ENCODE data around the gene LILRA5.

DNA sequence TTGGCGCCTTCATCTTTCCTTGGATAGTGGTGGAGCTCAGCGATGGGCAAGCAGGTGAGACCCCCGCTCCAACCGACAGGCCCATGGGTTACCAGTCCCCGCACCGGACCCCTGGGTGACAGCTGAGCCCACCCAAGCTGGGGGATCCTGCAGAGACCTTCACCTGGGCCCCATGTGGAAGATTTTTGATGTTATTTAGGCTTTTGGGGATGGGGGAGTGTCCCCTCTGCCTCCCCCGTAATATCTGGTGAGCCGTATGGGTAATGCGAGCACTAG lies 4.9 kb upstream of the LILRA5 start:
- TF ChIP-seq, protein P1, sequence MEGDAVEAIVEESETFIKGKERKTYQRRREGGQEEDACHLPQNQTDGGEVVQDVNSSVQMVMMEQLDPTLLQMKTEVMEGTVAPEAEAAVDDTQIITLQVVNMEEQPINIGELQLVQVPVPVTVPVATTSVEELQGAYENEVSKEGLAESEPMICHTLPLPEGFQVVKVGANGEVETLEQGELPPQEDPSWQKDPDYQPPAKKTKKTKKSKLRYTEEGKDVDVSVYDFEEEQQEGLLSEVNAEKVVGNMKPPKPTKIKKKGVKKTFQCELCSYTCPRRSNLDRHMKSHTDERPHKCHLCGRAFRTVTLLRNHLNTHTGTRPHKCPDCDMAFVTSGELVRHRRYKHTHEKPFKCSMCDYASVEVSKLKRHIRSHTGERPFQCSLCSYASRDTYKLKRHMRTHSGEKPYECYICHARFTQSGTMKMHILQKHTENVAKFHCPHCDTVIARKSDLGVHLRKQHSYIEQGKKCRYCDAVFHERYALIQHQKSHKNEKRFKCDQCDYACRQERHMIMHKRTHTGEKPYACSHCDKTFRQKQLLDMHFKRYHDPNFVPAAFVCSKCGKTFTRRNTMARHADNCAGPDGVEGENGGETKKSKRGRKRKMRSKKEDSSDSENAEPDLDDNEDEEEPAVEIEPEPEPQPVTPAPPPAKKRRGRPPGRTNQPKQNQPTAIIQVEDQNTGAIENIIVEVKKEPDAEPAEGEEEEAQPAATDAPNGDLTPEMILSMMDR (IDR thresholded peaks at IDR 0.05): no peak
- TF ChIP-seq ESRRA (CRISPR knock-in tag; IDR thresholded peaks at IDR 0.05; ENCODE audit: borderline replicate concordance): no peak
- TF ChIP-seq TP53 (CRISPR knock-in tag; IDR thresholded peaks at IDR 0.05): no peak
- TF ChIP-seq SMAD4 (CRISPR knock-in tag; IDR thresholded peaks at IDR 0.05): no peak
- TF ChIP-seq, protein P2, sequence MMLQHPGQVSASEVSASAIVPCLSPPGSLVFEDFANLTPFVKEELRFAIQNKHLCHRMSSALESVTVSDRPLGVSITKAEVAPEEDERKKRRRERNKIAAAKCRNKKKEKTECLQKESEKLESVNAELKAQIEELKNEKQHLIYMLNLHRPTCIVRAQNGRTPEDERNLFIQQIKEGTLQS (CRISPR knock-in tag; conservative IDR thresholded peaks at IDR 0.05): no peak
- TF ChIP-seq, protein P3, sequence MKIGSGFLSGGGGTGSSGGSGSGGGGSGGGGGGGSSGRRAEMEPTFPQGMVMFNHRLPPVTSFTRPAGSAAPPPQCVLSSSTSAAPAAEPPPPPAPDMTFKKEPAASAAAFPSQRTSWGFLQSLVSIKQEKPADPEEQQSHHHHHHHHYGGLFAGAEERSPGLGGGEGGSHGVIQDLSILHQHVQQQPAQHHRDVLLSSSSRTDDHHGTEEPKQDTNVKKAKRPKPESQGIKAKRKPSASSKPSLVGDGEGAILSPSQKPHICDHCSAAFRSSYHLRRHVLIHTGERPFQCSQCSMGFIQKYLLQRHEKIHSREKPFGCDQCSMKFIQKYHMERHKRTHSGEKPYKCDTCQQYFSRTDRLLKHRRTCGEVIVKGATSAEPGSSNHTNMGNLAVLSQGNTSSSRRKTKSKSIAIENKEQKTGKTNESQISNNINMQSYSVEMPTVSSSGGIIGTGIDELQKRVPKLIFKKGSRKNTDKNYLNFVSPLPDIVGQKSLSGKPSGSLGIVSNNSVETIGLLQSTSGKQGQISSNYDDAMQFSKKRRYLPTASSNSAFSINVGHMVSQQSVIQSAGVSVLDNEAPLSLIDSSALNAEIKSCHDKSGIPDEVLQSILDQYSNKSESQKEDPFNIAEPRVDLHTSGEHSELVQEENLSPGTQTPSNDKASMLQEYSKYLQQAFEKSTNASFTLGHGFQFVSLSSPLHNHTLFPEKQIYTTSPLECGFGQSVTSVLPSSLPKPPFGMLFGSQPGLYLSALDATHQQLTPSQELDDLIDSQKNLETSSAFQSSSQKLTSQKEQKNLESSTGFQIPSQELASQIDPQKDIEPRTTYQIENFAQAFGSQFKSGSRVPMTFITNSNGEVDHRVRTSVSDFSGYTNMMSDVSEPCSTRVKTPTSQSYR (CRISPR knock-in tag; IDR thresholded peaks at IDR 0.05): no peak
- no peak for TF ChIP-seq FOXK1 (CRISPR knock-in tag; IDR thresholded peaks at IDR 0.05)
- no peak for TF ChIP-seq TCF7 (CRISPR knock-in tag; IDR thresholded peaks at IDR 0.05; ENCODE audit: low read depth)
- TF ChIP-seq ATF1 (CRISPR knock-in tag; IDR thresholded peaks at IDR 0.05): no peak
- no peak for TF ChIP-seq FOXJ3 (CRISPR knock-in tag; IDR thresholded peaks at IDR 0.05; ENCODE audit: borderline replicate concordance)
- TF ChIP-seq, protein P4, sequence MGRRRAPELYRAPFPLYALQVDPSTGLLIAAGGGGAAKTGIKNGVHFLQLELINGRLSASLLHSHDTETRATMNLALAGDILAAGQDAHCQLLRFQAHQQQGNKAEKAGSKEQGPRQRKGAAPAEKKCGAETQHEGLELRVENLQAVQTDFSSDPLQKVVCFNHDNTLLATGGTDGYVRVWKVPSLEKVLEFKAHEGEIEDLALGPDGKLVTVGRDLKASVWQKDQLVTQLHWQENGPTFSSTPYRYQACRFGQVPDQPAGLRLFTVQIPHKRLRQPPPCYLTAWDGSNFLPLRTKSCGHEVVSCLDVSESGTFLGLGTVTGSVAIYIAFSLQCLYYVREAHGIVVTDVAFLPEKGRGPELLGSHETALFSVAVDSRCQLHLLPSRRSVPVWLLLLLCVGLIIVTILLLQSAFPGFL (CRISPR knock-in tag; IDR thresholded peaks at IDR 0.05; ENCODE audit: borderline replicate concordance): no peak
- TF ChIP-seq, protein P5, sequence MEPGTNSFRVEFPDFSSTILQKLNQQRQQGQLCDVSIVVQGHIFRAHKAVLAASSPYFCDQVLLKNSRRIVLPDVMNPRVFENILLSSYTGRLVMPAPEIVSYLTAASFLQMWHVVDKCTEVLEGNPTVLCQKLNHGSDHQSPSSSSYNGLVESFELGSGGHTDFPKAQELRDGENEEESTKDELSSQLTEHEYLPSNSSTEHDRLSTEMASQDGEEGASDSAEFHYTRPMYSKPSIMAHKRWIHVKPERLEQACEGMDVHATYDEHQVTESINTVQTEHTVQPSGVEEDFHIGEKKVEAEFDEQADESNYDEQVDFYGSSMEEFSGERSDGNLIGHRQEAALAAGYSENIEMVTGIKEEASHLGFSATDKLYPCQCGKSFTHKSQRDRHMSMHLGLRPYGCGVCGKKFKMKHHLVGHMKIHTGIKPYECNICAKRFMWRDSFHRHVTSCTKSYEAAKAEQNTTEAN (CRISPR knock-in tag; IDR thresholded peaks at IDR 0.05): no peak
- no peak for TF ChIP-seq NR2C2 (CRISPR knock-in tag; IDR thresholded peaks at IDR 0.05)
- no peak for TF ChIP-seq NFE2L1 (CRISPR knock-in tag; IDR thresholded peaks at IDR 0.05)

Data from WTC11 (cell line).